ENCODE data around the gene PFAS. TPM values are rescaled to one million over a fixed set of nuclear protein-coding genes. Genes with fewer than 3 reads are reported as not detected.

PFAS gene
- total RNA-seq, 1 experiment from 2014 or later, result 228 TPM

DNA sequence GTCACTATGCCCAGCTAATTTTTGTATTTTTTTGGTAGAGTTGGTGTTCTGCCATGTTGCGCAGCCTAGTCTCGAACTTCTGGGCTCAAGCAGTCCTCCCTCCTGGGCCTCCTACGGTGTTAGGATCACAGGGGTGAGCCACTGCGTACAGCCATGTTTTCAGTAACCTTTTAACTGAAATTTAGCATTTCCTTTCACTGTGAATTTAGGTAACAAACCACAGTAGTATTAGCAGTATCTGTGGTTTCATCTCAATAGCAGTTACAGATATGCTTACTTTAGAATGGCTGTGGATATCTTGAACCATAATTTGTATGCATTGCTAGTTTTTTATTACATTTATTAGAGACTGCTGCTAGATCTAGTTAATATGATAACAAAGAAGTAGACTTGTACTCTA, 35.0 kb downstream of the PFAS start:
- Histone ChIP-seq H2BK20ac (ENCODE audit: low read depth, low read length, poor library complexity, severe bottlenecking) (no peak overlapping the region), H3K27ac (ENCODE audit: insufficient read length, low read depth, low read length) (no peak overlapping the region), H3K56ac (ENCODE audit: insufficient read length, low read depth, low read length) (no peak overlapping the region), H4K5ac (ENCODE audit: insufficient read length, low read depth, low read length) (no peak overlapping the region), H3K4me1 (ENCODE audit: insufficient read depth, low read length) (no peaks in the 10 kb centered on the region), H2BK15ac (ENCODE audit: low read depth, low read length) (no peak overlapping the region), H2BK5ac (ENCODE audit: insufficient read length, low read length) (no peak overlapping the region), H3T11ph (ENCODE audit: low read length) (no peak overlapping the region), H3K18ac (ENCODE audit: insufficient read length, low read depth, low read length) (no peak overlapping the region), H3K14ac (ENCODE audit: insufficient read depth, low read length) (no peak overlapping the region), H4K20me1 (ENCODE audit: control insufficient read depth, insufficient read depth, insufficient read length) (no peaks in the 10 kb centered on the region), H3K9me3 (ENCODE audit: control insufficient read depth, low read depth, low read length) (no peaks in the 10 kb centered on the region), H2AK5ac (ENCODE audit: insufficient read length, low read length) (no peak overlapping the region), H3K27me3 (ENCODE audit: insufficient read depth, low read length) (no peaks in the 10 kb centered on the region), H4K91ac (ENCODE audit: insufficient read length, low read depth, low read length) (no peak overlapping the region), H3K23ac (ENCODE audit: insufficient read length, low read depth, low read length) (no peak overlapping the region), H2AFZ (ENCODE audit: low read length) (no peak overlapping the region), H3K79me2 (ENCODE audit: insufficient read depth, low read length) (no peaks in the 10 kb centered on the region), H3K4ac (ENCODE audit: low read depth, low read length) (no peak overlapping the region), H2BK120ac (ENCODE audit: low read depth, low read length, poor library complexity, severe bottlenecking) (no peak overlapping the region), H3K79me1 (ENCODE audit: insufficient read depth, low read depth, low read length, poor library complexity, severe bottlenecking) (no peaks in the 10 kb centered on the region), H2BK12ac (ENCODE audit: insufficient read length, low read depth, low read length) (no peak overlapping the region), H3K9ac (ENCODE audit: extremely low read depth, insufficient read length, low read length) (no peak overlapping the region), H3K23me2 (ENCODE audit: insufficient read length, low read depth, low read length, poor library complexity, severe bottlenecking) (peaks cover 6% of the 10 kb centered on the region), H4K8ac (replicated peaks; ENCODE audit: insufficient read length, low read depth, low read length) (no peak overlapping the region), H3K4me2 (ENCODE audit: insufficient read depth, insufficient read length, low read length) (no peak overlapping the region)
- Mint-ChIP-seq H3K9me3 (no peaks in the 10 kb centered on the region; a peak in 1 of 5 replicates), H3K27me3 (ENCODE audit: low read depth) (no peaks in the 10 kb centered on the region), H3K36me3 (ENCODE audit: insufficient read depth in 1 of 3, low read depth in 3 of 3) (0 out of 7 replicates have a peak, but pooled peaks cover 0 to 4% (median 0%) of the 10 kb centered on the region in 3 experiments), H3K4me3 (no peak overlapping the region), H3K27ac (no peak overlapping the region), H3K4me1 (peaks cover 13 to 14% of the 10 kb centered on the region in 2 experiments)
- WGBS (ENCODE audit: extremely low coverage, insufficient read length, low lambda C conversion rate), result no CpG with 5 or more reads among the region's 4 CpGs
- TF ChIP-seq, protein P1, sequence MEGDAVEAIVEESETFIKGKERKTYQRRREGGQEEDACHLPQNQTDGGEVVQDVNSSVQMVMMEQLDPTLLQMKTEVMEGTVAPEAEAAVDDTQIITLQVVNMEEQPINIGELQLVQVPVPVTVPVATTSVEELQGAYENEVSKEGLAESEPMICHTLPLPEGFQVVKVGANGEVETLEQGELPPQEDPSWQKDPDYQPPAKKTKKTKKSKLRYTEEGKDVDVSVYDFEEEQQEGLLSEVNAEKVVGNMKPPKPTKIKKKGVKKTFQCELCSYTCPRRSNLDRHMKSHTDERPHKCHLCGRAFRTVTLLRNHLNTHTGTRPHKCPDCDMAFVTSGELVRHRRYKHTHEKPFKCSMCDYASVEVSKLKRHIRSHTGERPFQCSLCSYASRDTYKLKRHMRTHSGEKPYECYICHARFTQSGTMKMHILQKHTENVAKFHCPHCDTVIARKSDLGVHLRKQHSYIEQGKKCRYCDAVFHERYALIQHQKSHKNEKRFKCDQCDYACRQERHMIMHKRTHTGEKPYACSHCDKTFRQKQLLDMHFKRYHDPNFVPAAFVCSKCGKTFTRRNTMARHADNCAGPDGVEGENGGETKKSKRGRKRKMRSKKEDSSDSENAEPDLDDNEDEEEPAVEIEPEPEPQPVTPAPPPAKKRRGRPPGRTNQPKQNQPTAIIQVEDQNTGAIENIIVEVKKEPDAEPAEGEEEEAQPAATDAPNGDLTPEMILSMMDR (conservative IDR thresholded peaks at IDR 0.05), result no peak
- no peak for DNase-seq

Data from H9 (cell line).